GM21367 (cell line): ENCODE measurements around the gene RNF25.

ENCODE experiments used
- ATAC-seq: cut with Tn5 transposase; IDR thresholded peaks from one replicate; pipeline ENCODE4 v1.9.1; 2021; ENCODE audit not compliant: unreplicated experiment

The RNF25 gene

DNA sequence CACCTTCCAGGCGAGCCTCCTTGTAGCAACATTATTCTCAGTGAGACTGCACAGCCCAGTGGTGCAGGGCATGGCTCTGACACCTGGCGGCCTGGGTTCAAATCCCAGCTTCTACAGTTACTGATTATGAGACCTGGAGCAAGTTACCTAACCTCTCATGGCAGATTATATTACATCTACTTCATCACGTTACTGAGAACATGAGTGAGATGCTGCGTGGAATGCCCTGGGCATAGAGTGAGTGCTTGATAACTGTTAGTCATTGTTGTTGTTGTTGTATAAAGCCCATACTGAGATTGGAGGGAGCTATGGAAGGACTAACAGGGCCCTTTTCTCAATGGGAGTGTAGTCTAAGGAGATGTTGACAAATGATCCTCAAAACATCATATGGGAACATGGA lies 45.4 kb downstream of the RNF25 start:
- no peak for ATAC-seq

DNA sequence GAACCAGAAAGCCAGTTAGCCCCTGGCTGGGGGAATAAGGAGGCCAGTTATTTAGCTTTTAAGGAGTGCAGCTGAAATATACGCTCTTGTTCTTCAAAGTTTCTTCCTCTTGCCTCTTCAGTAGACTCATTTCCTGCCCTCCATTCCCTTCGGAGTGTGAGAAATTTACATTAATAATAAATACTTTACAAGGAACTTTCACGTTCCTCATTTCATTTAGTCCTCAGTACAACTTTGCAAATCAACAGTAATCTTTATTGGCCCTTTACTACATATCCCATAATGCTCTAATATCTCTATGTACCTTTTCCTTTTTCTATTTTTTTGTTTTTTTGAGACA lies 48.5 kb downstream of the RNF25 start:
- no peak for ATAC-seq

DNA sequence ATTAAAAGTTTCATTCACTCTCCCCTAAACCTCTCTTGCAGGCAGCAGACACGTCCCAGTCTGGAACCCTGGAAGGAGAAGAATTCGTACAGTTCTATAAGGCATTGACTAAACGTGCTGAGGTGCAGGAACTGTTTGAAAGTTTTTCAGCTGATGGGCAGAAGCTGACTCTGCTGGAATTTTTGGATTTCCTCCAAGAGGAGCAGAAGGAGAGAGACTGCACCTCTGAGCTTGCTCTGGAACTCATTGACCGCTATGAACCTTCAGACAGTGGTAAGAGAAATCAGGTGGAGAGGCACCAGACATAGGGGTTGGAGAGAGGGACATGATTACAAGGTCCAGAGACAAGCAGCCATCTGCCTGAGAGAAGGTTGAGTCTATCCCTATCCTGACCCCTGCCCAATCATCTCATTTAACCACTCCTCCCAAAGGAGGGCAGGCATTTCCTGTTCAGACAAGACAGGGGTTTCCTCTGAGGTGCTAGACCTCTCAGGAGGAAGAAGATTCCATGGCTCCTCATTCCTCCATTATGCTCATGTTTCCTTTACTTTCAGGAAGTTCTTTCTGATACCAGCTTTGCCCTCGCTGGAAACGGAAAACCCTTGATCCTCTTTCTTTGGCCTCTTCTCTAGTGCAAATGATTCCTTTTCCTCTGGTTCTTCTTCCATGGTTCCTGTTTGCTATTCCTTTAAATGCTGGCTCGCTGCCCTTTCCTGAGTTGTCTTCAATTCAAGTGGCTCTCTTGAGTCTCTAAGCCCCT lies 49.0 kb downstream of the RNF25 start:
- ATAC-seq: no peak

DNA sequence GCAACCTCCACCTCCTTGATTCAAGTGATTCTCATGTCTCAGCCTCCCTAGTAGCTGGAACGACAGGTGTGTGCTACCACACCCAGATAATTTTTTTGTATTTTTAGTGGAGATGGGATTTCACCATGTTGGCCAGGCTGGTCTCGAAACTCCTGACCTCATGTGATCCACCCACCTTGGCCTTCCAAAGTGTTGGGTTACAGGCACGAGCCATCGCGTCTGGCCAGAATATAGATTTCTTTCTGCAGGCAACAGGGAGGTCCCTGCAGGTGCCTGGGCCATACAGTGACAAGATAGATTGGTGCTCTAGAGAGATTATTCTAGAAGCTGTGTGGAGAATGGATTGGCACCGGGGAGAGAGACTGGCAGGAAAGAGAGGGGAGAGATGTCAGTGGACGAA lies 50.8 kb downstream of the RNF25 start:
- no peak for ATAC-seq

DNA sequence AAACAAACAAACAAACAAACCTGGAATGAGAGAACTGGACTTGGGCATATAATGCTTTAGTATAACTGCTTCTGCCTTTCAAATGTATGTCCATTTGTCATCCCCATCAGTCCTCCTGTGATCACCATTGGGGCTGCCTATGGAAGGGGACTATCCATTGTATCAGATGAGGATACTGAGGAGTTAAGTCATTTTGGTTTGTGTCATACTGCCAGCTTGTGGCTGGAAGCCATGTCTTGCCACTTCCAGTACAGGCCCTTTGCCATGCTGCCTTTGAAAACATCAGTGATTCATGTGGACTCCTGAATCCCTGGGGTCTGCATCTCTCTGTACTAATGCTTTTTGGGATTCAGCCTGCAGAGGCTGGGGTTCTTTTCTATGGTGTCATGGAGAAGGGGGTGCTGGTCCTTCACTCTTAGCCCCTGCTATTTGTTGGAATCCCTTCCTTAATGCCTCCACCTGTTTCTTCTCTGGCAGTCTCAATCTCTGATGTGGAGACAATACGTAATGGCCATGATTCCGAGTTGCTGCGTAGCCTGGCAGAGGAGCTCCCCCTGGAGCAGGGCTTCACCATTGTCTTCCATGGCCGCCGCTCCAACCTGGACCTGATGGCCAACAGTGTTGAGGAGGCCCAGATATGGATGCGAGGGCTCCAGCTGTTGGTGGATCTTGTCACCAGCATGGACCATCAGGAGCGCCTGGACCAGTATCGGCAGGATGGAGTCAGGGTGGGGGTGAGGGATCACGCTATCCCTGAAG lies 53.5 kb downstream of the RNF25 start:
- no peak for ATAC-seq

DNA sequence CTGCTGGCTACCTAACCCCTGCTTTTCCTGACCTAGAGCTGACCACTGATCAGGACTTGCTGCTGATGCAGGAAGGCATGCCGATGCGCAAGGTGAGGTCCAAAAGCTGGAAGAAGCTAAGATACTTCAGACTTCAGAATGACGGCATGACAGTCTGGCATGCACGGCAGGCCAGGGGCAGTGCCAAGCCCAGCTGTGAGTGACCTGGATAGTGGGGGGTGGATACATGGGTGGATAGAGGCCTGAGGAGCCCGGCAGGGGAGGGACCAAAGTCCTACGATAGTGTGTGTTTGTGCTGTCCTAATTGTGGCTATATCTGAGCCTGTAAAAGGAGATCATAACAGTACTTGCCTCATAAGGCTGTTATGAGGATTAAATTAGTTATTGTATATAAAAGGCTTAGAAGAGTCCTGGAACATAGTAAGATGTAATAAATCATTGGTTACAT lies 55.9 kb downstream of the RNF25 start:
- no peak for ATAC-seq
